ENCODE data around the gene MYL5.
"Not testable (repeated sequence)": the region's sequence is repeated elsewhere in the genome, so short reads cannot be mapped to it uniquely, and the experiment has no call there.

Gene MYL5

DNA sequence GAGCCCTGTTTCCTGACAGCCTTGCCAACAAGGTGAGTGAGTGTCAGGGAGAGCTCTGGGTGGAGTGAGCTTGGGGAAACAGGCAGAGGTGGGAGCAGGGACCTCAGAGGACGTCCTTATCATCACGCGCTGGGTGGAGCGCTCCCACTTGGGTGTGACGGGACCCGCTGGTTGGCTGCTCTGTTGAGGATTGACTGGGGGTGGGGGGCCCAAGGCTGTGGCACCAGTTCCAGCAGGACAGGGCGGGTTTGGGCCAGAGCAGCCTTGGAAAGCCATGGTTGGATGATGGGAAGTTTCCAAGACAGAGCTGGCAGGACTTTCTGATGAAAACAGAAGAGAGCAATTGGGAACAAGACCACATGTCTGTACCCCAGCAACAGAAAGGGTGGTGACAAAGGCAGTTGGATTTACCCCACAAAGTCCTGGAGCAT lies 28.3 kb downstream of the MYL5 start:
- no peak overlapping the region for H3K4me3 ChIP-seq (replicated peaks in 1 of 2; ENCODE audit: low read depth in 2 of 2, low read length in 2 of 2)
- no peak for TF ChIP-seq CTCF (IDR thresholded peaks at IDR 0.05; ENCODE audit: low read depth, low read length)
- DNase-seq (ENCODE audit: low read depth in 2 of 2) = no peak

- TF ChIP-seq CTCF (IDR thresholded peaks at IDR 0.05; ENCODE audit: low read depth, low read length) = no peak
- H3K4me3 ChIP-seq (replicated peaks in 1 of 2; ENCODE audit: low read depth in 2 of 2, low read length in 2 of 2) = no peak overlapping the region
- DNase-seq (ENCODE audit: low read depth in 2 of 2) = no peak
Observed at GRCh38 chr4:703336-704197, 29.2 kb downstream of the MYL5 start.

- no peak overlapping the region for H3K4me3 ChIP-seq (replicated peaks in 1 of 2; ENCODE audit: low read depth in 2 of 2, low read length in 2 of 2)
- TF ChIP-seq CTCF (IDR thresholded peaks at IDR 0.05; ENCODE audit: low read depth, low read length) = no peak
- DNase-seq (ENCODE audit: low read depth in 2 of 2) = no peak
Observed at GRCh38 chr4:704198-704891, 30.0 kb downstream of the MYL5 start.

DNA sequence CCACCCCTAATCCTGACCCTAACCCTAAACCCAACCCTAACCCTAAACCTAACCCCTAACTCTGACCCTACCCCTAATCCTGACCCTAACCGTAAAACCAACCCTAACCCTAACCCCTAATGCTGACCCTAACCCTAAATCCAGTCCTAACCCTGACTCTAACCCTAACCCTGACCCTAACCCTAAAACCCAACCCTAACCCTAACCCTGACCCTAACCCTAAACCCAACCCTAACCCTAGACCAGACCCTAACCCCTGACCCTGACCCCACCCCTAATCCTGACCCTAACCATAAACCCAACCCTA lies 30.6 kb downstream of the MYL5 start:
- H3K4me3 ChIP-seq (replicated peaks in 1 of 2; ENCODE audit: low read depth in 2 of 2, low read length in 2 of 2) = peak overlapping the region in 1 of 2 donors; percentile 57
- no peak for DNase-seq (ENCODE audit: low read depth in 2 of 2)
- TF ChIP-seq CTCF (IDR thresholded peaks at IDR 0.05; ENCODE audit: low read depth, low read length) = no peak

GRCh38 chr4:705278-706082 lies 31.1 kb downstream of the MYL5 start, which contains the start of gene PCGF3:
TSS of gene PCGF3 (plus strand) at chr4:705832. CDS start at chr4:733681, 27,849 bp downstream.
- peak within 1 kb of the TSS; percentile 83 to 97 for H3K4me3 ChIP-seq (replicated peaks in 1 of 2; ENCODE audit: low read depth in 2 of 2, low read length in 2 of 2)
- DNase-seq (ENCODE audit: low read depth in 2 of 2) = peak; percentile 96 to 98
- no peak for TF ChIP-seq CTCF (IDR thresholded peaks at IDR 0.05; ENCODE audit: low read depth, low read length)

DNA sequence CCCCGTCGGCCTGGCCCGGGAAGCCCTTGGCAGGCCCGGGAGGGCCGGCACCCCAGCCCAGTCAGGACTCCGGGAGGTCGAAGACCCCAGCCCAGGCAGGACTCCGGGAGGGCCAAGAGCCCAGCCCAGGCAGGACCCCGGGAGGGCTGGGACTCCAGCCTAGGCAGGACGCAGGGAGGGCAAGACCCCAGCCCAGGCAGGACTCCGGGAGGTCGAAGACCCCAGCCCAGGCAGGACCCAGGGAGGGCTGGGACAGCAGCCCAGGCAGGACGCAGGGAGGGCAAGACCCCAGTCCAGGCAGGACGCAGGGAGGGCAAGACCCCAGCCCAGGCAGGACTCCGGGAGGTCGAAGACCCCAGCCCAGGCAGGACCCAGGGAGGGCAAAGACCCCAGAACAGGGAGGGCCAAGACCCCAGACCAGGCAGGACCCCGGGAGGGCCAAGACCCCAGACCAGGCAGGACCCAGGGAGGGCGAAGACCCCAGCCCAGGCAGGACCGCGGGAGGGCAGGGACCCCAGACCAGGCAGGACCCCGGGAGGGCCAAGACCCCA lies 31.8 kb downstream of the MYL5 start:
- DNase-seq (ENCODE audit: low read depth in 2 of 2) = not testable (repeated sequence)
- H3K4me3 ChIP-seq (replicated peaks in 1 of 2; ENCODE audit: low read depth in 2 of 2, low read length in 2 of 2) = peak overlapping the region; percentile 83 to 97
